ENCODE data around the gene MPV17L2.

DNA sequence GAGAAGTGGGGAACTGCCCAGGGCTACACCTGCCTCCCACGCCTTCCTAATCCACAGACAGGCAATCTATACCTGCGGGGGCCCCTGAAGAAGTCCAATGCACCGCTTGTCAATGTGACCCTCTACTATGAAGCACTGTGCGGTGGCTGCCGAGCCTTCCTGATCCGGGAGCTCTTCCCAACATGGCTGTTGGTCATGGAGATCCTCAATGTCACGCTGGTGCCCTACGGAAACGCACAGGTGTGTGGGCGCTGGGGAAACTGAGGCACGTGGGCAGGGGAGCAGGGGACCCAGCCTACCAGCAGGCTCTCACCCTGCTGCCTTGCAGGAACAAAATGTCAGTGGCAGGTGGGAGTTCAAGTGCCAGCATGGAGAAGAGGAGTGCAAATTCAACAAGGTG, 18.0 kb upstream of the MPV17L2 start:
- TF ChIP-seq POLR2A (IDR thresholded peaks at IDR 0.05; ENCODE audit: extremely low read depth, insufficient read length): no peak
- no peak for TF ChIP-seq MYC (IDR thresholded peaks at IDR 0.05; ENCODE audit: low read depth, low read length)
- TF ChIP-seq, protein P1, sequence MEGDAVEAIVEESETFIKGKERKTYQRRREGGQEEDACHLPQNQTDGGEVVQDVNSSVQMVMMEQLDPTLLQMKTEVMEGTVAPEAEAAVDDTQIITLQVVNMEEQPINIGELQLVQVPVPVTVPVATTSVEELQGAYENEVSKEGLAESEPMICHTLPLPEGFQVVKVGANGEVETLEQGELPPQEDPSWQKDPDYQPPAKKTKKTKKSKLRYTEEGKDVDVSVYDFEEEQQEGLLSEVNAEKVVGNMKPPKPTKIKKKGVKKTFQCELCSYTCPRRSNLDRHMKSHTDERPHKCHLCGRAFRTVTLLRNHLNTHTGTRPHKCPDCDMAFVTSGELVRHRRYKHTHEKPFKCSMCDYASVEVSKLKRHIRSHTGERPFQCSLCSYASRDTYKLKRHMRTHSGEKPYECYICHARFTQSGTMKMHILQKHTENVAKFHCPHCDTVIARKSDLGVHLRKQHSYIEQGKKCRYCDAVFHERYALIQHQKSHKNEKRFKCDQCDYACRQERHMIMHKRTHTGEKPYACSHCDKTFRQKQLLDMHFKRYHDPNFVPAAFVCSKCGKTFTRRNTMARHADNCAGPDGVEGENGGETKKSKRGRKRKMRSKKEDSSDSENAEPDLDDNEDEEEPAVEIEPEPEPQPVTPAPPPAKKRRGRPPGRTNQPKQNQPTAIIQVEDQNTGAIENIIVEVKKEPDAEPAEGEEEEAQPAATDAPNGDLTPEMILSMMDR (IDR thresholded peaks at IDR 0.05; ENCODE audit: low read depth, low read length): no peak

Measured in NB4 (cell line).